GM20431 (cell line): ENCODE results near the gene GUCA2B.

Source experiments
- in situ Hi-C: fragments of 300-500 bp; cut with MseI, MboI; formaldehyde crosslinking; loops from one replicate; pipeline ENCODE4 v1.15.0; 2020; ENCODE audit warnings: low sequenced_read_pairs; ENCODE audit not compliant: unreplicated experiment

GUCA2B gene

GRCh38 chr1:42179275-42179674 is 26.1 kb downstream of the GUCA2B start:
- in situ Hi-C loops, result no loop called here

- in situ Hi-C loops, result no loop called here
Measured at GRCh38 chr1:42179900-42180329, 26.7 kb downstream of the GUCA2B start.

GRCh38 chr1:42181687-42182086 is 28.5 kb downstream of the GUCA2B start:
- in situ Hi-C loops, result no loop called here

- in situ Hi-C loops, result no loop called here
Measured at GRCh38 chr1:42183210-42183956, 30.2 kb downstream of the GUCA2B start.

GRCh38 chr1:42183957-42184268 is 30.7 kb downstream of the GUCA2B start:
- in situ Hi-C loops, result no loop called here

- in situ Hi-C loops, result no loop called here
Measured at GRCh38 chr1:42184616-42185015, 31.4 kb downstream of the GUCA2B start.

- in situ Hi-C loops, result no loop called here
Measured at GRCh38 chr1:42186152-42186551, 32.9 kb downstream of the GUCA2B start.

GRCh38 chr1:42189931-42190853 is 37.0 kb downstream of the GUCA2B start:
- in situ Hi-C loops, result no loop called here

- in situ Hi-C loops, result no loop called here
Measured at GRCh38 chr1:42191319-42191718, 38.1 kb downstream of the GUCA2B start.

GRCh38 chr1:42192106-42192505 is 38.9 kb downstream of the GUCA2B start:
- in situ Hi-C loops, result no loop called here

GRCh38 chr1:42195841-42196240 is 42.6 kb downstream of the GUCA2B start:
- in situ Hi-C loops, result no loop called here

GRCh38 chr1:42198251-42198650 is 45.0 kb downstream of the GUCA2B start:
- in situ Hi-C loops, result no loop called here

GRCh38 chr1:42201986-42202385 is 48.8 kb downstream of the GUCA2B start:
- in situ Hi-C loops, result no loop called here
